H1 (cell line): ENCODE results near the gene GAS7. TPM values are rescaled to one million over a fixed set of nuclear protein-coding genes. Genes with fewer than 3 reads are reported as not detected.

Source experiments
- CTCF ChIA-PET: fragments of 300-600 bp; sonication (Branson Sonifier 250); formaldehyde crosslinking; loops from one replicate; lab custom pipeline; 2021; ENCODE audit not compliant: partially characterized antibody; lab: Charles Lee
- POLR2A ChIA-PET: fragments of 300-600 bp; sonication (Branson Sonifier 250); formaldehyde crosslinking; loops from one replicate; lab custom pipeline; 2021; ENCODE audit warnings: inconsistent platforms; ENCODE audit not compliant: partially characterized antibody; lab: Charles Lee
- DNase-seq, 2 experiments: peaks; one replicate each; pipeline versions ENCODE4 v3.0.0 to v3.0.0-alpha.2; 2010 to 2022; ENCODE audit warnings: low spot score in 2 of 2, low read depth in 1 of 2, mixed read lengths in 1 of 2
- FAIRE-seq: peaks from 2 replicates; lab custom pipeline; 2011; peaks lifted over from hg19 to GRCh38; lab: Jason Lieb, UNC
- H2AFZ ChIP-seq: 2 replicates; pipeline ENCODE4 v1.8.1; 2012; ENCODE audit warnings: low read length, inconsistent platforms
- H2AK5ac ChIP-seq: 2 replicates; pipeline ENCODE4 v1.6.1; 2013; ENCODE audit warnings: low read depth, low read length
- H2BK120ac ChIP-seq: replicated peaks from 2 replicates; pipeline ENCODE3; 2013; ENCODE audit warnings: low read depth, low read length, inconsistent platforms
- H2BK12ac ChIP-seq: 2 replicates; pipeline ENCODE4 v1.6.1; 2013; ENCODE audit warnings: low read depth, low read length
- H2BK15ac ChIP-seq: 2 replicates; pipeline ENCODE4 v1.6.1; 2013; ENCODE audit warnings: low read length
- H2BK20ac ChIP-seq: 2 replicates; pipeline ENCODE4 v1.6.1; 2013; ENCODE audit warnings: low read length
- H2BK5ac ChIP-seq: 2 replicates; pipeline ENCODE4 v1.6.1; 2013; ENCODE audit warnings: low read depth, low read length
- H3K14ac ChIP-seq: 2 replicates; pipeline ENCODE4 v1.6.1; 2013; ENCODE audit warnings: inconsistent platforms; ENCODE audit not compliant: insufficient read length
- H3K18ac ChIP-seq: 2 replicates; pipeline ENCODE4 v1.6.1; 2013; ENCODE audit warnings: low read length; ENCODE audit errors: extremely low read depth
- H3K23ac ChIP-seq: 2 replicates; pipeline ENCODE4 v1.6.1; 2013; ENCODE audit warnings: inconsistent platforms; ENCODE audit not compliant: insufficient read length
- H3K23me2 ChIP-seq: 2 replicates; pipeline ENCODE4 v1.6.1; 2013; ENCODE audit warnings: low read depth, low read length
- H3K27ac ChIP-seq: 2 replicates; pipeline ENCODE4 v1.6.1; 2011; ENCODE audit warnings: low read depth, low read length, inconsistent platforms
- H3K27me3 ChIP-seq, 4 experiments: replicated peaks in 1 of 4; 1 replicate in 1 of 4; 2 replicates in 3 of 4; pipeline versions ENCODE4 v1.6.1 to v1.8.1; 2011 to 2013; ENCODE audit warnings: low read length in 3 of 4, mild to moderate bottlenecking in 3 of 4, inconsistent platforms in 2 of 4, mixed read lengths in 2 of 4, moderate library complexity in 1 of 4; ENCODE audit not compliant: control insufficient read depth in 3 of 4, insufficient read depth in 3 of 4; ENCODE audit errors: extremely low read depth in 1 of 4
- H3K36me3 ChIP-seq, 4 experiments: 2 replicates each; pipeline versions ENCODE4 v1.6.1 to v1.8.1; 2011 to 2013; ENCODE audit warnings: mild to moderate bottlenecking in 4 of 4, low read length in 3 of 4, moderate library complexity in 2 of 4, control low read depth in 1 of 4, inconsistent platforms in 1 of 4; ENCODE audit not compliant: insufficient read depth in 4 of 4, control insufficient read depth in 2 of 4
- H3K4ac ChIP-seq: replicated peaks from 2 replicates; pipeline ENCODE3; 2013; ENCODE audit warnings: low read length, low read depth, mixed read lengths, inconsistent platforms; ENCODE audit not compliant: insufficient read length
- H3K4me1 ChIP-seq, 4 experiments: replicated peaks in 1 of 4; 1 replicate in 1 of 4; 2 replicates in 3 of 4; pipeline versions ENCODE4 v1.6.1 to v1.8.1; 2011 to 2013; ENCODE audit warnings: low read length in 3 of 4, inconsistent platforms in 2 of 4, mixed read lengths in 1 of 4; ENCODE audit not compliant: insufficient read depth in 4 of 4, control insufficient read depth in 3 of 4
- H3K4me2 ChIP-seq, 2 experiments: 2 replicates each; pipeline versions ENCODE4 v1.6.1 to v1.8.1; 2011 to 2013; ENCODE audit warnings: low read depth in 2 of 2, low read length in 2 of 2, control low read depth in 1 of 2, inconsistent platforms in 1 of 2, mild to moderate bottlenecking in 1 of 2; ENCODE audit not compliant: insufficient read depth in 1 of 2
- H3K4me3 ChIP-seq, 4 experiments: fragments of 200-600, 300-600 bp in 1 of 4; sonication (generic), shearing (Covaris generic), sonication (Bioruptor Twin) in 1 of 4; 2 replicates each; pipeline versions ENCODE4 v1.5.1 to v1.8.1; 2011 to 2016; ENCODE audit warnings: low read length in 4 of 4, low read depth in 3 of 4, control low read depth in 2 of 4, inconsistent platforms in 2 of 4, mild to moderate bottlenecking in 2 of 4, mixed read lengths in 1 of 4, moderate library complexity in 1 of 4; ENCODE audit not compliant: insufficient read depth in 2 of 4; ENCODE audit errors: extremely low read depth in 1 of 4
- H3K56ac ChIP-seq: replicated peaks from 2 replicates; pipeline ENCODE3; 2013; ENCODE audit warnings: low read depth, mild to moderate bottlenecking, mixed read lengths, low read length, inconsistent platforms; ENCODE audit not compliant: insufficient read length
- H3K79me1 ChIP-seq: 2 replicates; pipeline ENCODE4 v1.6.1; 2013; ENCODE audit warnings: low read depth, low read length, control low read depth
- H3K79me2 ChIP-seq, 2 experiments: 2 replicates each; pipeline versions ENCODE4 v1.6.1 to v1.8.1; 2012 to 2013; ENCODE audit warnings: low read length in 2 of 2, mild to moderate bottlenecking in 2 of 2, inconsistent platforms in 1 of 2; ENCODE audit not compliant: insufficient read depth in 2 of 2, control insufficient read depth in 1 of 2
- H3K9ac ChIP-seq, 4 experiments: replicated peaks in 1 of 4; 1 replicate in 1 of 4; 2 replicates in 3 of 4; pipeline versions ENCODE4 v1.6.1 to v1.8.1; 2011 to 2013; ENCODE audit warnings: low read depth in 3 of 4, low read length in 3 of 4, control low read depth in 2 of 4, mild to moderate bottlenecking in 2 of 4, moderate library complexity in 2 of 4, inconsistent platforms in 1 of 4; ENCODE audit errors: extremely low read depth in 1 of 4
- H3K9me3 ChIP-seq, 2 experiments: 2 replicates each; pipeline versions ENCODE4 v1.6.1 to v1.8.1; 2012 to 2013; ENCODE audit warnings: mild to moderate bottlenecking in 2 of 2, moderate library complexity in 2 of 2, control low read depth in 1 of 2, inconsistent platforms in 1 of 2, low read depth in 1 of 2, low read length in 1 of 2, mixed read lengths in 1 of 2; ENCODE audit not compliant: insufficient read depth in 2 of 2
- H4K20me1 ChIP-seq, 2 experiments: replicated peaks in 1 of 2; 2 replicates each; pipeline versions ENCODE3 to v1.8.1; 2011 to 2013; ENCODE audit warnings: inconsistent platforms in 2 of 2, low read length in 2 of 2, mild to moderate bottlenecking in 1 of 2; ENCODE audit not compliant: insufficient read depth in 2 of 2, control insufficient read depth in 1 of 2
- H4K5ac ChIP-seq: 2 replicates; pipeline ENCODE4 v1.6.1; 2013; ENCODE audit warnings: low read length, low read depth, mixed read lengths, inconsistent platforms; ENCODE audit not compliant: insufficient read length
- H4K8ac ChIP-seq: 2 replicates; pipeline ENCODE4 v1.8.0; 2013; ENCODE audit warnings: mild to moderate bottlenecking, moderate library complexity, low read length, inconsistent platforms; ENCODE audit not compliant: insufficient read depth; ENCODE audit errors: extremely low read depth
- H4K91ac ChIP-seq: replicated peaks from 2 replicates; pipeline ENCODE3; 2013; ENCODE audit warnings: low read length, mixed read lengths, inconsistent platforms; ENCODE audit not compliant: insufficient read length
- MAFK ChIP-seq: IDR thresholded peaks from 2 replicates; pipeline ENCODE4 v1.6.1; 2012; ENCODE audit warnings: low read depth, mild to moderate bottlenecking, improper control_type of control experiment, low read length
- POU5F1 ChIP-seq: IDR thresholded peaks from 2 replicates; pipeline ENCODE4 v1.6.1; 2011; ENCODE audit warnings: low read depth, mild to moderate bottlenecking, low read length, moderate library complexity
- SIN3A ChIP-seq, 2 experiments: IDR thresholded peaks in 1 of 2; conservative IDR thresholded peaks in 1 of 2; 2 replicates each; pipeline ENCODE4 v1.6.1; 2011 to 2012; ENCODE audit warnings: low read length in 2 of 2, improper control_type of control experiment in 1 of 2, low read depth in 1 of 2, mild to moderate bottlenecking in 1 of 2
- SRF ChIP-seq: IDR thresholded peaks from 2 replicates; pipeline ENCODE4 v1.6.1; 2011; ENCODE audit warnings: mild to moderate bottlenecking, low read depth, low read length, moderate library complexity
- TBP ChIP-seq: IDR thresholded peaks from 2 replicates; pipeline ENCODE4 v1.6.1; 2011; ENCODE audit warnings: low read depth, low read length, improper control_type of control experiment
- WGBS, 2 experiments: shearing (Covaris generic) in 1 of 2; methylation state at CpG; one replicate each; pipeline versions ENCODE4 v1.1.6 to v1.1.7; 2013 to 2015; ENCODE audit warnings: low lambda C conversion rate in 2 of 2, mixed read lengths in 2 of 2, inconsistent platforms in 1 of 2, low coverage in 1 of 2, missing lambda C conversion rate in 1 of 2; ENCODE audit not compliant: insufficient replicate concordance in 2 of 2, insufficient coverage in 1 of 2, insufficient read length in 1 of 2; ENCODE audit errors: extremely low coverage in 1 of 2, missing lambda C conversion rate in 1 of 2; 5-methylcytosine and 5-hydroxymethylcytosine counted together
- polyA plus RNA-seq, 7 experiments: library from polyadenylated mRNA; depleted of rRNA in 3 of 7; stranded (reverse) in 5 of 7; unstranded in 2 of 7; fragments of >200 nt in 5 of 7; fragments of 200-250 nt in 2 of 7; gene quantifications; 1 replicate in 5 of 7; 2 replicates in 1 of 7; 4 replicates in 1 of 7; pipeline versions ENCODE4 v1.2.1 to v1.2.3, GENCODE V29; 2011 to 2013; ENCODE audit warnings: missing spikeins in 2 of 7, mixed read lengths in 2 of 7
- total RNA-seq: library from RNA; stranded (reverse); fragmentation: NEBNext Ultra II Directional; extraction: Animal tissue kit (Norgen Biotek cat#: 25700); gene quantifications from 2 replicates; pipeline ENCODE4 v1.2.1, GENCODE V29; 2021

GAS7 gene
- total and polyA plus RNA-seq, 2 of the 8 experiments (the other 6 are each of a cell fraction or from before 2014, with no cell fraction given), result 5.0 to 14.5 TPM

- H3K36me3 ChIP-seq, result no peaks in the 10 kb centered on the region
- no peaks in the 10 kb centered on the region; the same call in 1 of the 2 replicates for H3K23me2 ChIP-seq
- no peaks in the 10 kb centered on the region for H3K4me1 ChIP-seq
- H3K4ac ChIP-seq, result no peak overlapping the region
- WGBS, 2 experiments, result 88% methylated on average over 4 of the region's 4 CpGs; no CpG with 5 or more reads in 1 of the 2 experiments
- no peak overlapping the region for H3K4me2 ChIP-seq
- no peaks in the 10 kb centered on the region for H3K9me3 ChIP-seq
- no peak overlapping the region for H2AK5ac ChIP-seq
- H3K79me1 ChIP-seq, result no peaks in the 10 kb centered on the region
- POLR2A ChIA-PET, result no interaction called here
- H2BK15ac ChIP-seq, result no peak overlapping the region
- no peak overlapping the region for H3K27ac ChIP-seq
- H4K91ac ChIP-seq, result no peak overlapping the region
- H3K27me3 ChIP-seq, result no peaks in the 10 kb centered on the region
- H3K23ac ChIP-seq, result no peak overlapping the region
- no peak overlapping the region for H3K4me3 ChIP-seq
- TF ChIP-seq SRF (no peak), TBP (no peak), SIN3A (conservative IDR thresholded peaks at IDR 0.05 in 1 of 2, IDR thresholded peaks at IDR 0.05 in 1 of 2; ENCODE audit: low read depth in 1 of 2, low read length in 2 of 2) (no peak), MAFK (no peak), POU5F1 (no peak)
- no peak overlapping the region for H2BK12ac ChIP-seq
- H3K14ac ChIP-seq, result no peak overlapping the region
- no peak overlapping the region for H3K9ac ChIP-seq
- CTCF ChIA-PET, result interaction anchor here (0.5 kb wide), 1 partner anchor 23 kb away, joined by 4 read pairs; no protein-coding TSS in a partner anchor
- H2BK5ac ChIP-seq, result no peak overlapping the region
- H2BK20ac ChIP-seq, result no peak overlapping the region
- no peak overlapping the region for H3K18ac ChIP-seq
- no peak overlapping the region for H4K5ac ChIP-seq
- no peak for FAIRE-seq
- DNase-seq, result no peak
- no peak overlapping the region for H2BK120ac ChIP-seq
- H3K79me2 ChIP-seq, result no peaks in the 10 kb centered on the region
- no peaks in the 10 kb centered on the region for H4K20me1 ChIP-seq
- no peak overlapping the region for H2AFZ ChIP-seq
- H4K8ac ChIP-seq, result peak overlapping the region; percentile 75
- no peak overlapping the region for H3K56ac ChIP-seq
Observed at GRCh38 chr17:10156599-10156947, 41.8 kb downstream of the GAS7 start.
